MCF 10A (cell line): ENCODE measurements around the gene BNIP1. TPM values are rescaled to one million over a fixed set of nuclear protein-coding genes. Genes with fewer than 3 reads are reported as not detected.
"Not testable (repeated sequence)": the region's sequence is repeated elsewhere in the genome, so short reads cannot be mapped to it uniquely, and the experiment has no call there.

Experiments used
- BruUV-seq: library from RNA; stranded (reverse); fragments of 400-500 nt; replicated peaks from 2 replicates; lab custom pipeline; 2021; lab: Mats Ljungman, UMichigan
- CTCF ChIA-PET: fragments of 300-600 bp; sonication (Branson Sonifier 250); formaldehyde crosslinking; extraction: SDS; loops from one replicate; lab custom pipeline; 2021; ENCODE audit warnings: antibody characterized with exemption, inconsistent platforms; lab: Yijun Ruan, JAX
- POLR2A ChIA-PET: fragments of 300-600, 350-650 bp; sonication (Branson Sonifier 250); formaldehyde crosslinking; extraction: SDS; loops from one replicate; lab custom pipeline; 2020; ENCODE audit warnings: antibody characterized with exemption, inconsistent platforms; lab: Yijun Ruan, JAX
- DNase-seq: peaks from one replicate; pipeline ENCODE4 v3.0.0-alpha.2; 2018; ENCODE audit not compliant: unreplicated experiment
- H3K27ac Mint-ChIP-seq: one replicate; pipeline ENCODE4 v1.8.0; 2022; ENCODE audit warnings: mild to moderate bottlenecking, low read depth, mixed read lengths; ENCODE audit not compliant: unreplicated experiment
- H3K27me3 Mint-ChIP-seq: one replicate; pipeline ENCODE4 v1.8.0; 2022; ENCODE audit warnings: mixed read lengths; ENCODE audit not compliant: insufficient read depth, unreplicated experiment
- H3K36me3 Mint-ChIP-seq: one replicate; pipeline ENCODE4 v1.8.0; 2022; ENCODE audit warnings: mild to moderate bottlenecking, moderate library complexity, mixed read lengths; ENCODE audit not compliant: insufficient read depth, unreplicated experiment
- H3K4me1 Mint-ChIP-seq: one replicate; pipeline ENCODE4 v1.8.0; 2022; ENCODE audit warnings: mixed read lengths; ENCODE audit not compliant: insufficient read depth, unreplicated experiment
- H3K4me3 Mint-ChIP-seq: one replicate; pipeline ENCODE4 v1.8.0; 2022; ENCODE audit warnings: mild to moderate bottlenecking, moderate library complexity, mixed read lengths; ENCODE audit not compliant: unreplicated experiment
- H3K9me3 Mint-ChIP-seq: one replicate; pipeline ENCODE4 v1.8.0; 2022; ENCODE audit warnings: mixed read lengths; ENCODE audit not compliant: unreplicated experiment
- intact Hi-C: fragments of 100-400 bp; cut with micrococcal nuclease; formaldehyde crosslinking; loops from 2 replicates; pipeline ENCODE4 v1.14.1; 2022
- total RNA-seq: library from RNA; stranded (reverse); gene quantifications from 2 replicates; pipeline ENCODE4 v1.2.3, GENCODE V29; 2022
- TF ChIP-seq, protein P1 (sequence below): fragments of 200-600 bp; IDR thresholded peaks from one replicate; pipeline ENCODE4 v1.8.0; 2022; ENCODE audit warnings: antibody characterized with exemption, mild to moderate bottlenecking; ENCODE audit not compliant: unreplicated experiment

BNIP1 gene
- total RNA-seq, 1 experiment from 2014 or later: 35.1 TPM

DNA sequence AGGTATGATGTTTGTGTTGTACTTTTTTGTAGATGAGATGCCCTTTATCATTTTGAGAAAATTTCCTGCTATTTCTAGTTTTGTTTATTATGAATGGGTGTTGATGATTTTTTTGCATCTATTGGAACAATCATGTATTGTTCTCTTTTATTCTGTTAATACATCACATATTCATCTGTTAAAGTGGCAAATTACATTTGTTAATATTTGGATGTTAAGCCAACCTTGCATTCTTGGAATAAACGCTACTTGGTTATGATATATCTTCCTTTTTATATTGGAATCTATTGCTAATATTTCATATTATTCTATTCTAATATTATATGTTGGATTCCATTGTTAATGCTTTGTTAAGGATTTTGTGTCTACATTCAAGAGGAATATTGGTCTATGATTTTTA, 24.6 kb upstream of the BNIP1 start:
- POLR2A ChIA-PET: interaction anchor here (0.7 kb wide), 1 partner anchor 143 kb away, joined by 3 read pairs; no protein-coding TSS in a partner anchor
- no TSS peak for BruUV-seq
- intact Hi-C loops: no loop called here
- Mint-ChIP-seq H3K27ac (no peak overlapping the region), H3K36me3 (peaks cover 72% of the 10 kb centered on the region), H3K4me1 (no peaks in the 10 kb centered on the region), H3K9me3 (no peaks in the 10 kb centered on the region), H3K4me3 (no peak overlapping the region), H3K27me3 (no peaks in the 10 kb centered on the region)
- no peak for DNase-seq
- CTCF ChIA-PET: no interaction called here
- TF ChIP-seq, protein P1, sequence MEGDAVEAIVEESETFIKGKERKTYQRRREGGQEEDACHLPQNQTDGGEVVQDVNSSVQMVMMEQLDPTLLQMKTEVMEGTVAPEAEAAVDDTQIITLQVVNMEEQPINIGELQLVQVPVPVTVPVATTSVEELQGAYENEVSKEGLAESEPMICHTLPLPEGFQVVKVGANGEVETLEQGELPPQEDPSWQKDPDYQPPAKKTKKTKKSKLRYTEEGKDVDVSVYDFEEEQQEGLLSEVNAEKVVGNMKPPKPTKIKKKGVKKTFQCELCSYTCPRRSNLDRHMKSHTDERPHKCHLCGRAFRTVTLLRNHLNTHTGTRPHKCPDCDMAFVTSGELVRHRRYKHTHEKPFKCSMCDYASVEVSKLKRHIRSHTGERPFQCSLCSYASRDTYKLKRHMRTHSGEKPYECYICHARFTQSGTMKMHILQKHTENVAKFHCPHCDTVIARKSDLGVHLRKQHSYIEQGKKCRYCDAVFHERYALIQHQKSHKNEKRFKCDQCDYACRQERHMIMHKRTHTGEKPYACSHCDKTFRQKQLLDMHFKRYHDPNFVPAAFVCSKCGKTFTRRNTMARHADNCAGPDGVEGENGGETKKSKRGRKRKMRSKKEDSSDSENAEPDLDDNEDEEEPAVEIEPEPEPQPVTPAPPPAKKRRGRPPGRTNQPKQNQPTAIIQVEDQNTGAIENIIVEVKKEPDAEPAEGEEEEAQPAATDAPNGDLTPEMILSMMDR: no peak

DNA sequence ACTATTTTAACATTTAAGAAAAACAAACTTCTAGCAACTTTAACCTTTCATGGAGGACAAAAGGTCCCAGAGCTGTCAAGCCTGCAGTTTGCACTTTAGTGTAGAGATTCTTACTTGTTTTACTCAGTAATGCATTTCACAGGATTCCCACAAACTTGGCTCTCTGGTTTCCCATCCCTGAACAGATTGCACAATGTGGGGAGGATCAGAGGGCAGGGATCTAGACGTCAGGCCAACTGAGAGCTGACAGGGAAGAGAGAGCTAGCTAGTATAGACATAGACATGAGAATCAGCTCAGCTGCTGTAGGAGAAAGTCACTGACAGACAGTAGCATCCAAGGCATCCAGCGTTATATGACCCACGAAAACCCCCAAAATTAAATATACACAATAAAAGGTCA, 20.9 kb upstream of the BNIP1 start:
- intact Hi-C loops: no loop called here
- Mint-ChIP-seq H3K4me1 (no peaks in the 10 kb centered on the region), H3K27ac (peak overlapping the region; percentile 35), H3K4me3 (no peak overlapping the region), H3K9me3 (no peaks in the 10 kb centered on the region), H3K36me3 (peaks cover 69% of the 10 kb centered on the region), H3K27me3 (no peaks in the 10 kb centered on the region)
- BruUV-seq: TSS peak; percentile 27
- ChIA-PET POLR2A (interaction anchor here (1.6 kb wide), 2 partner anchors 17 to 66 kb away, joined by 4 to 8 read pairs; no protein-coding TSS in a partner anchor), CTCF (no interaction called here)
- peak; percentile 51 for DNase-seq
- TF ChIP-seq, protein P1: no peak

DNA sequence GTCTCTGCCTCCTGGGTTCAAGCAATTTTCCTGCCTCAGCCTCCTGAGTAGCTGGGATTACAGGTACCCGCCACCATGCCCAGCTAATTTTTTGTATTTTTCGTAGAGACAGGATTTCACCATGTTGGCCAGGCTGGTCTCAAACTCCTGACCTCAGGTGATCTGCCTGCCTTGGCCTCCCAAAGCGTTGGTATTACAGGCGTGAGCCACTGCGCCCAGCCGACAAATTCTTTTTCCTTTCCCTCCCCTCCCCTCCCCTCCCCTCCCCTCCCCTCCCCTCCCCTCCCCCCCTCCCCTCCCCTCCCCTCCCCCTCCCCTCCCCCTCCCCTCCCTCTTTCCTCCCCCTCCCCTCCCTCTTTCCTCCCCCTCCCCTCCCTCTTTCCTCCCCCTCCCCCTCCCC, 12.2 kb upstream of the BNIP1 start:
- H3K4me3 Mint-ChIP-seq, BruUV-seq, H3K4me1 Mint-ChIP-seq, DNase-seq, H3K9me3 Mint-ChIP-seq, CTCF ChIA-PET, H3K27ac Mint-ChIP-seq, intact Hi-C loops, POLR2A ChIA-PET, H3K27me3 Mint-ChIP-seq: not testable (repeated sequence)
- H3K36me3 Mint-ChIP-seq: peaks cover 54% of the 10 kb centered on the region

DNA sequence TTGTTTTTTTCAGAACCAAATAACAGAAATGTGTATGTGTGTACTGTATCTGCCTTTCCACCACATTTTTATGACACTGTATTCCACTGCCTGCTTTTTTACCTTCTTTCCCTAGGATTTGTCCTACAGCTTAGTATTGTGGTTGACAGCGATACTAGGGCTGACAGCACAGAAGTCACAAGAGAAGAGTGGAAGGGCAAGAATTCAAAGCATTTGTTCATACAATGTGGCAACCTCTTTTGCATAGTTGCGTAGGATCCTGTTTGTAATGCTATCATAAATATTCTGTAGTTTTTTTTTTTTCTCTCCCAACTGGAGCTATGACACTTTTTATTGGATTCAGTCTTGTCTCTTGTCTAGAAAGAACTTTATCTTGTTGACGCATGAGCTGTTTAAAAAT, 5.6 kb upstream of the BNIP1 start:
- Mint-ChIP-seq H3K4me3 (no peak overlapping the region), H3K4me1 (no peaks in the 10 kb centered on the region), H3K27ac (no peak overlapping the region), H3K27me3 (no peaks in the 10 kb centered on the region), H3K36me3 (peaks cover 29% of the 10 kb centered on the region), H3K9me3 (no peaks in the 10 kb centered on the region)
- intact Hi-C loops: no loop called here
- BruUV-seq: no TSS peak
- ChIA-PET CTCF (interaction anchor here (0.6 to 1.3 kb wide), 2 partner anchors 427 to 432 kb away, joined by 3 to 6 read pairs; no protein-coding TSS in a partner anchor), POLR2A (interaction anchor here (1.1 to 1.5 kb wide), 2 partner anchors 39 to 756 kb away, joined by 3 read pairs; no protein-coding TSS in a partner anchor)
- TF ChIP-seq, protein P1: no peak
- no peak for DNase-seq
